ENCODE results near the gene RFX3. TPM values are rescaled to one million over a fixed set of nuclear protein-coding genes. Genes with fewer than 3 reads are reported as not detected.

The RFX3 gene
- total RNA-seq, 1 donor from 2014 or later: 15.1 TPM

DNA sequence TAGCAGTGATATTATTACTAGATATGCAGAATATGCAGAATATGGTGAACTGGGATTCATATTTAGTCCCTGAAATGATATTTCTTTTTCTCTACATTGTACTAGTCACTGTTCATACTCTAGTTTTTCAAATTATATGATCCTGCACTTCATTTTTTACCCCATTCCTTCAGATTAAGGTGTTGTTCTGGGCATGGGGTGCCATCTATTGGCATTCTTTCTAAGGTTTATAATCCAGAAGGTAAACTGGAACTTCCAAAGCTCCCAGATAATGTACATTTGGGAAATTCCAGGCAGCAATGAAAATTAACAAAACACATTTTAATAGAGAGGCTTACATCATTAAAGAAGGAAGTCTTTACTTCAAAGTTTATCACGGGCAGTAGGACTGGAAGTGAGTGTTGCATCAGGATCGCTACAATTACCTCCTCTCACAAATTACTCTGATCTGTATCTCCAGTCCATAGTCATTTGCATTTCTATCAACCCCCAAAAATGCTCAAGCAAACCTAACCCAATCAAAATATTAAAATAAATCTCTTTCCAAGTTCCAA, 12.5 kb downstream of the RFX3 start:
- DNase-seq: no peak

DNA sequence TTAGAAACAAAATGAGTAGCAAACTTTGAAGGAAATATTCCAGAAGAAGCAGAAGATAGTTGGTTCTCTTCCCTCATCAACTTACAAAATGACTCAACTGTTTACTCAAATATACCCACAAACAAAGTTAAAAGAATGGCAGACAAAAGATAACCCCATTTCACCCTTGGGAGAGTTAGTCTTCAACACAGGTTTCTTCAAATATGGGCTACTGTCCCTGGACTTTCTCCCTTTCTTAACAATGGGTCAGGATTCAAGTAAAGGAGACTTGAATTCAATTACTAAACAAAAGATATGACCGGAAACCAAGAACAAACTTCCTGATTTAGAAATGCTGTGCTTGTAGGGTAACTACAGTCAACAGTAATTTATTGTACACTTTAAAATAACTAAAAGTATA, 14.2 kb downstream of the RFX3 start:
- no peak for DNase-seq

DNA sequence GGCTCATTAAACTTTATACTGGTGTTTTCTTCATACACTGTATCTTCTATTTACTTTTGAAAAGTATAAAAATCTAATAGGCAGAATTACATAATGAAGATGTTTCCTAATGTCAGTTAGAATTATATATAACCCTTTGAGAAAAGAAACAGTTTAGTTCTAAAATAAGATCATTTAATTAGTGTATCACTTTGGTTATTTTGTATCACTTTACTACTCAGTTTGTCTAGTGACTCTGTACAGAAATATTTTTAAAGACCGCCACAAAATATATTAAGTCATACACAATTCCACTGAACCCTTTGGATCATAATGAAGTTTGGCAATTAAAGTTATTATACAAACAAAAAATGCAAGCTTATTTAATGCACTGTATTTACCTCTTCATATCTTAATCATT, 15.0 kb downstream of the RFX3 start:
- DNase-seq: no peak

- no peak for DNase-seq
Measured at GRCh38 chr9:3509926-3510325, 15.9 kb downstream of the RFX3 start.

GRCh38 chr9:3508521-3509291, 17.1 kb downstream of the RFX3 start:
- no peak for DNase-seq

- DNase-seq: no peak
Measured at GRCh38 chr9:3508078-3508431, 17.7 kb downstream of the RFX3 start.

DNA sequence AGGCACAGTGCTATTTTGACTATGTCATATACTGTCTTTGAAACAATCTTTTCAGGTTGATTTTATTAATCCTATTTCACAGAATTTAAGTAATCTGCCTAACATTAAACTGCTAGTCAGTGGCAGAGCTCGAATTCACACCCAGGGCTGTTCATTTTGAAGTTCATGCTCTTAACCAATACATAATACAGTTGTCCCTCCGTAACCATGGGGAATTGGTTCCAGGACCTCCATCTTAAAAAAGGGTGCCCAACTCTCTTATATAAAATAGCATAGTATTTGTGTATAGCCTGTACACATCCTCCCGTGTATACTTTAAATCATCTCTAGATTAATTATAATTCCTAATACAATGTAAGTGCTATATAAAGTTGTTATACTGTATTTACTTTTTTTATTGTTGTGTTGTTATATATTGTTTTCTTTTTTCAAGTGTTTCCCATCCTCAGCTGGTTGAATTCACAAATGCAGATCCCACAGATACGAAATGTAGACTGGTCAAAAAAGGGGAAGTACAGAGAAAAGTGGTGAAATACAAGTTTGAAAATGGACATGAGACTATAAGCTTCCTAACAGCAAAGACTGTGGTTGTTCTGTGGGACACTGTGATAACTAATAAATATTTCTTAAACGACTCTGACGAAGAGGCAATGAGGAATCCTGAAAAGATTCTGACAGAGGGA, 18.3 kb downstream of the RFX3 start:
- no peak for DNase-seq

- DNase-seq: no peak
Measured at GRCh38 chr9:3506164-3506563, 19.6 kb downstream of the RFX3 start.

- DNase-seq: no peak
Measured at GRCh38 chr9:3502560-3503398, 23.0 kb downstream of the RFX3 start.

- no peak for DNase-seq
Measured at GRCh38 chr9:3500044-3500443, 25.8 kb downstream of the RFX3 start.

DNA sequence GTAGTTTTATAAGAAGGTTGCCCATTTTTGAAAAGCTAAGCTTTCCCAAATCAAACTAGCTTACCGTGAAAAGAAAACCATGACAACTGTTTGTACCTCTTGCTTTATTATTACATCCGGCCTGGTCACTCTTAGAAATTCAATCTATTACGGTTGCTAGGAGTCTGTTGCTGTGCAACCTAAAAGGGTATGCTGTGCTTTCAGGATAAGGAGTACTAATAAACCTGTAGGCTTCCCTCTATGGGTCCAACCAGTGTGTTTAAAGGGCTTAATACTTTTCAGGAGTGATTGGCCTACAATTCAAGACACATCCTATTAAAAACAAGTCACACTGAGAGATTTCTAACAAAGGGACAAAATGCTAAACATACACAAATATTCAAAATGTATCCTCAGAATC, 27.1 kb downstream of the RFX3 start:
- DNase-seq: no peak

- no peak for DNase-seq
Measured at GRCh38 chr9:3497857-3498256, 27.9 kb downstream of the RFX3 start.

DNA sequence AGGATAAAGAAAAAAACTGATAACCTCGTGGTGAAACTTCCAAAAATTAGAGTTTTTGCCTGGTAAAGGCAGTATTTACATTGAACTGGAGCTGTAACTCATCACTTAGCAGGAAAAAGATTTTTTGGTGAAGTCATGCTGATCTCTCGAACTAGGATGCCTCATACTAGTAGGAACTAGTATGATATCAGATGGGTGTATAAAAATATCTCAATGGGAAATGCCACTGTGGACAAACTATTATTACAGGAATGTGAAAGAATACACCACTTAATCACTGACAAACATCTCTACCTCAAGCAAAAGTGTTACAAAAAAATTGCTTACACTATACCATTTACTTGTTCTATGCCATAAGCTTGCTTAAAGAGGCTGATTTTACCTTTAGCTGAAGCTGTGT, 28.4 kb downstream of the RFX3 start:
- no peak for DNase-seq

DNA sequence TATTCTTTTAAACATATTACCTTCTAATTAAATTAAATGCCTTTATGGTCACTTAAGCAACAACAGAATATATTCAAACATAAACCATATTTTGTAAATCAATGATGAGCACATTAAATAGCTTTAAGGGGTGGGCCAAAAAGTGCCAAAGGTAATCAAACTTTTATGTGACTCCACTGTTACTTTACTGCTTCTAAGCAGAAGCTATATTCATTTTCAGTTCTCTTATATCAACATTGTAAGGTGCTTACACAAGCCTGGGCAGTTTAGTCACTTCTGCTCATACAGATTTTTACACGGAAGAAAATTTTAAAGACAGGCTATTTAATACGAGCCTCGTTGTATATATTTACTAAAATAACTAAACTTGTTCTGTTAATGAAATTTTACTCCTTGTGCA, 29.9 kb downstream of the RFX3 start:
- no peak for DNase-seq

- DNase-seq: no peak
Measured at GRCh38 chr9:3492214-3492613, 33.6 kb downstream of the RFX3 start.

GRCh38 chr9:3491450-3491849, 34.4 kb downstream of the RFX3 start:
- DNase-seq: no peak

DNA sequence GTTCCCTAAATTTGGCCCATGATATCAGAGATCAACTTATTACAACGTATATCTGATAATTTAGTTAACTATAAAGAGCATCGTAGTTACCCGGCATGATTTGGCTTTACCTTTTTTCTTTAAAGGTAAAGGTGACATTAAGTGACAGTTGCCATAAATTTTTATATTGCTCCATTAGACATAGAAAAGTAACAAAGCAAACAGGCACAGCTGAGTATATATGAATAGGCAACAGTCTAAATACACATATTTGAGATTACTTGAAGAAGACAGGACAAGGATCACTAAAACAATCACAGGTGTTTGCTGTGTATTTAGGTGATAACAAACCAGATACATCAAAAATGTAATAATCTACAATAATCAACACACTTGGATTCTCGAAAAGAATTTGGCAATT, 34.8 kb downstream of the RFX3 start:
- no peak for DNase-seq

DNA sequence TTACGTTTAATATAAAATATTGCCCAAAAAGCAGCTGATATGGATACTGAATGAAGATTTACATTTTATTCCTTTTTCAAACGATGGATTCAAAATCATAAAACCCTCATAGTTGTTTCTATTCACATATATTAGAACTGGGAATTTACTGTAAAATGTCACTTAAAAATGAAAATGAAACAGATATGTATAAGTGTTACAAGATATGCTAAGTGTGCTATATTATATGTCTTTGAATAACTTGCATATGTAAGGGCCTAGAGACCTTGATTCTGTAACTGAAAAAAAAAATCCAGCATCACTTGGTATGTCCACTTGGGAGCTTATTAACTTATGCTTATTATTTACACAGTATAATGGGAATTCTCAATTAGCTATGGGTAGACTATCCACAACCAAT, 43.2 kb downstream of the RFX3 start:
- no peak for DNase-seq

- no peak for DNase-seq
Measured at GRCh38 chr9:3480353-3480655, 45.5 kb downstream of the RFX3 start.

DNA sequence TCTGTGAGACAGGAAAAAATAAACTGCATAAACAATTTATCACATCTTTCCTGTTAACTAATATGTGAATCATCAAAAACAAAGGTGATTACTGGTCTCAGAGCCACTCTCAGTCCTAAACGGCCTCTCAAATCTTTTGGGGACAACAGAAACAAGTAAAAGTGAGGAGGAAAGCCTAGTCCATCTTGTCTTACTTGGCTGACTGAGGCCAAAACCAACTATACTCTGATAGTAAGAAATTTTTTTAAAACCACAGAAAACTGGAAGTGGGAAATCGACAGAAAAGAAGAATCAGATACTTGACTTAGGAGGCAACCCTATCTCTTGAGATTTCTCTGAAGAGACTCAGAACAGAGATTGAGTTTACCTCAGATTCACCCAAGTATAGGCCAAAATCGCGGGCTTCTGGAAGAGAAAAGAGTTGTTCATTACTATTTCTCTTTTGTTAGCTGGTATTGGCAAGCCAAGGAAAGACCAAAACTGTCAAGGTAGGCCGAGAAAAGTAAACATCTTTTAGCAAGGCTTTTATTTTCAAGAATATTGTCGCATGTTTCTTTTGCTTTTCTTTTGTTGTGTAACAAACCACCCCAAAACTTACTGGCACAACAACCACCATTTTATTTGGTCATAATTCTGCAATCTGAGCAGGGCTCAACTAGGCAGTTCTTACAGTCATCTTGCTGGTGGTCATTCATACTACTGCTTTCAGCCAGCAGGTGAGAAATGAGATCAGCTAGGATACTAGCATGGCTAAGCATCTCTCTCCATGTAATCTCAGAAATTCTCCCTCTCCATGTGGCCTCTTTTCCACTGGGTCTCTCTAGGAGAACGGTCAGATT, 46.1 kb downstream of the RFX3 start:
- DNase-seq: no peak

- no peak for DNase-seq
Measured at GRCh38 chr9:3478549-3478953, 47.2 kb downstream of the RFX3 start.

DNA sequence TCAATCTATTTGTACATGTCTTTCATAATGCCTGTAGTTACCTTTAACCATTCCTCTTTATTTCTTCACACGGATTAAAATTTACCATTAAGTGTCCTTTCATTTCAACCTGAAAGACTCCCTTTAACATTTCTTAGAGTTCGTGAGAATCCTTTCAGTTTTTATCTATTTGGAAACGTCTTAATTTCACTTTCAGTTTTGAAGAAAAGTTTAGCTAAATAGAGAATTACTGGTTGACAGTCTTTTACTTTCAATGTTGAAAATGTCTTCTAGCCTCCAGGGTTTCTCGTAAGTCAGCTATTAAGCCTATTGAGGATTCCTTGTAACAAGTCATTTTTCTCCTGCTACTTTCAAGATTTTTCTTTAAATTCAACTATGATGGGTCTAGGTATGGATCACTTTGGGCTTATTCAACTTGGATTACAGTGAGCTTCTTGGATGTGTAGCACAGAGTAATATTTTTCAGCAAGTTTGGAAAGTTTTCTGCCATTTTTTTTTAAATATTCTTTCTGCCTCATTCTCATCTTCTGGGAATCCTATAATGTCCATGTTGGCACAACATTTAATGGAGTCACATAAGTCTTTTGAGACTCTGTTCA, 48.5 kb downstream of the RFX3 start:
- no peak for DNase-seq
